A673 (cell line): ENCODE measurements around the gene MYMK. TPM values are rescaled to one million over a fixed set of nuclear protein-coding genes. Genes with fewer than 3 reads are reported as not detected.

Source experiments
- BruUV-seq: library from RNA; stranded (reverse); fragments of 400-500 nt; replicated peaks from 2 replicates; lab custom pipeline; 2021; lab: Mats Ljungman, UMichigan
- CTCF ChIA-PET: fragments of 300-600 bp; sonication (Branson Sonifier 250); formaldehyde crosslinking; loops from one replicate; lab custom pipeline; 2022; ENCODE audit warnings: antibody characterized with exemption; lab: Charles Lee
- POLR2A ChIA-PET: fragments of 300-600 bp; sonication (Branson Sonifier 250); formaldehyde crosslinking; loops from one replicate; lab custom pipeline; 2022; ENCODE audit warnings: antibody characterized with exemption; ENCODE audit not compliant: low non-redundant PET; lab: Charles Lee
- DNase-seq: peaks from one replicate; pipeline ENCODE4 v3.0.0-alpha.2; 2015; ENCODE audit warnings: low spot score
- H3K27ac ChIP-seq: fragments of 200-600 bp; sonication (generic); 2 replicates; pipeline ENCODE4 v1.5.1; 2016; ENCODE audit warnings: mixed run types, low read depth, mild to moderate bottlenecking, mixed read lengths, antibody characterized with exemption, low read length; ENCODE audit not compliant: poor library complexity, severe bottlenecking
- H3K27me3 ChIP-seq: fragments of 200-600 bp; sonication (generic); replicated peaks from 2 replicates; pipeline ENCODE4 v1.6.1; 2017; ENCODE audit warnings: mixed run types, low read depth, mild to moderate bottlenecking, mixed read lengths, antibody characterized with exemption, low read length; ENCODE audit not compliant: insufficient read depth, poor library complexity
- H3K36me3 ChIP-seq: fragments of 200-600 bp; sonication (generic); 2 replicates; pipeline ENCODE4 v1.6.1; 2016; ENCODE audit warnings: mixed run types, mild to moderate bottlenecking, mixed read lengths, antibody characterized with exemption, low read length; ENCODE audit not compliant: insufficient read depth, poor library complexity, severe bottlenecking
- H3K4me1 ChIP-seq: fragments of 200-600 bp; sonication (generic); 2 replicates; pipeline ENCODE4 v1.6.1; 2017; ENCODE audit warnings: mixed run types, mild to moderate bottlenecking, mixed read lengths, antibody characterized with exemption, low read length; ENCODE audit not compliant: insufficient read depth, poor library complexity, severe bottlenecking
- H3K4me3 ChIP-seq: fragments of 200-600 bp; sonication (generic); 2 replicates; pipeline ENCODE4 v1.5.1; 2016; ENCODE audit warnings: low read depth, mixed run types, mild to moderate bottlenecking, mixed read lengths, low read length; ENCODE audit not compliant: poor library complexity, severe bottlenecking
- H3K9me3 ChIP-seq: fragments of 200-600 bp; sonication (generic); 2 replicates; pipeline ENCODE4 v1.6.1; 2016; ENCODE audit warnings: mixed run types, low read depth, mild to moderate bottlenecking, mixed read lengths, antibody characterized with exemption, low read length; ENCODE audit not compliant: poor library complexity, severe bottlenecking
- EZH2 ChIP-seq: fragments of 200-600 bp; sonication (generic); IDR thresholded peaks from 2 replicates; pipeline ENCODE4 v1.6.1; 2017; ENCODE audit warnings: borderline replicate concordance, low read depth, mild to moderate bottlenecking, mixed read lengths, antibody characterized with exemption, low read length; ENCODE audit not compliant: poor library complexity, severe bottlenecking
- intact Hi-C: fragments of 100-400 bp; cut with micrococcal nuclease; formaldehyde crosslinking; loops from one replicate; pipeline ENCODE4 v1.10.0; 2022; ENCODE audit not compliant: unreplicated experiment
- total RNA-seq: library from RNA; stranded (reverse); gene quantifications from 2 replicates; pipeline ENCODE4 v1.2.3, GENCODE V29; 2021
- TF ChIP-seq, protein P1 (sequence below): fragments of 300-800, 200-600 bp; sonication (generic); conservative IDR thresholded peaks from 2 replicates; pipeline ENCODE4 v1.5.1; 2017; ENCODE audit warnings: low read depth, mild to moderate bottlenecking, antibody characterized with exemption, low read length, moderate library complexity, mixed read lengths

Gene MYMK
- total RNA-seq, 1 experiment from 2014 or later, result not detected

DNA sequence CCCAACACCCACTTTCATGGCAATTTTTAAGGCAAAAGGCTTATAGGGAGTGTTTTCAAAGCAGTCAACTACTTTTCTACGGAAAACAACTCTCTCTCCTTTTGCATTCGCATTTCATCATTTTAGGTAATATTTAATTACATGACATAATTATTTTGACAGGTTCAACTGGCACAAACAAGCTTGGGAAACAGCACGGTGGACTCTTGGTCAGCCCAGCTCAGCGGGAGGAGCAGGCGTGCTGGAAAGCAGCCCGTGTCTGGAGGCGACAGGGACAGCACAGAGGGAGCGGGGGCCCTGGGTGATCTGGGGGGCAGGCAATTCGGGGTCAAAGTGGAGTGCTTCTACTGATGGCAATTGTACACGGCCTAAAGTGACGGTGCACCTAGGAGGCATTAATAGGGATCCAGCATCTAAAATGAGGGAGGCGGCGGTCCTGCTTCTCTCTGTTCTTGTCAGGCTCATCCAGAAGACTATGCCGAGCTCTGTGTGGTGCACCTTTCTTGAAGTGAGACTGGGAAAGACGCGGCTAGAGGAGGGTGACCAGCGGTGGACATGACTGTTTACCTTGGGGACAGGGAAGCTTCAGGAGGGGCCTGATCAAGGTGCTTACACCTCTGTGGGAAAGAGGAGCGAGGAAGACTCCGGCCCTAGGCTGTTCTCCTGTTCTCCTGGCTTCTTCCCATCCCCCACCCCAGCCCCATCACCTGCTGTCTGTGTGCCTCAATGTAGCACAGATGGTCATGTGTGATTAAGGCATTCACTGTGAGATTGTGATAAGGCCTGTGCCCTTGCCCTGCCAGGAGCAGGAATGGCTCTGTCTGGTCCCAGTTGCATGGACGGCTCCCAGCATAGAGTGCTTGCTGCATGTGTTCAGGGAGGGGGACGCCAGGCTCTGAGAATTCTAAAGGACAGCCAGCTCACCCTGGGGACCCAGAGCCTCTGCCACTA lies 3.4 kb downstream of the MYMK start:
- peaks cover 6% of the 10 kb centered on the region for H3K4me1 ChIP-seq
- no peaks in the 10 kb centered on the region for H3K9me3 ChIP-seq
- DNase-seq, result no peak
- no peaks in the 10 kb centered on the region for H3K36me3 ChIP-seq
- no TSS peak for BruUV-seq
- ChIA-PET CTCF (interaction anchor here (0.6 kb wide), 1 partner anchor 22 kb away, joined by 3 read pairs; no protein-coding TSS in a partner anchor), POLR2A (no interaction called here)
- intact Hi-C loops, result no loop called here
- H3K27ac ChIP-seq, result no peak overlapping the region
- no peaks in the 10 kb centered on the region for H3K27me3 ChIP-seq
- H3K4me3 ChIP-seq, result no peak overlapping the region
- no peak for TF ChIP-seq EZH2
- TF ChIP-seq, protein P1, sequence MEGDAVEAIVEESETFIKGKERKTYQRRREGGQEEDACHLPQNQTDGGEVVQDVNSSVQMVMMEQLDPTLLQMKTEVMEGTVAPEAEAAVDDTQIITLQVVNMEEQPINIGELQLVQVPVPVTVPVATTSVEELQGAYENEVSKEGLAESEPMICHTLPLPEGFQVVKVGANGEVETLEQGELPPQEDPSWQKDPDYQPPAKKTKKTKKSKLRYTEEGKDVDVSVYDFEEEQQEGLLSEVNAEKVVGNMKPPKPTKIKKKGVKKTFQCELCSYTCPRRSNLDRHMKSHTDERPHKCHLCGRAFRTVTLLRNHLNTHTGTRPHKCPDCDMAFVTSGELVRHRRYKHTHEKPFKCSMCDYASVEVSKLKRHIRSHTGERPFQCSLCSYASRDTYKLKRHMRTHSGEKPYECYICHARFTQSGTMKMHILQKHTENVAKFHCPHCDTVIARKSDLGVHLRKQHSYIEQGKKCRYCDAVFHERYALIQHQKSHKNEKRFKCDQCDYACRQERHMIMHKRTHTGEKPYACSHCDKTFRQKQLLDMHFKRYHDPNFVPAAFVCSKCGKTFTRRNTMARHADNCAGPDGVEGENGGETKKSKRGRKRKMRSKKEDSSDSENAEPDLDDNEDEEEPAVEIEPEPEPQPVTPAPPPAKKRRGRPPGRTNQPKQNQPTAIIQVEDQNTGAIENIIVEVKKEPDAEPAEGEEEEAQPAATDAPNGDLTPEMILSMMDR, result no peak

DNA sequence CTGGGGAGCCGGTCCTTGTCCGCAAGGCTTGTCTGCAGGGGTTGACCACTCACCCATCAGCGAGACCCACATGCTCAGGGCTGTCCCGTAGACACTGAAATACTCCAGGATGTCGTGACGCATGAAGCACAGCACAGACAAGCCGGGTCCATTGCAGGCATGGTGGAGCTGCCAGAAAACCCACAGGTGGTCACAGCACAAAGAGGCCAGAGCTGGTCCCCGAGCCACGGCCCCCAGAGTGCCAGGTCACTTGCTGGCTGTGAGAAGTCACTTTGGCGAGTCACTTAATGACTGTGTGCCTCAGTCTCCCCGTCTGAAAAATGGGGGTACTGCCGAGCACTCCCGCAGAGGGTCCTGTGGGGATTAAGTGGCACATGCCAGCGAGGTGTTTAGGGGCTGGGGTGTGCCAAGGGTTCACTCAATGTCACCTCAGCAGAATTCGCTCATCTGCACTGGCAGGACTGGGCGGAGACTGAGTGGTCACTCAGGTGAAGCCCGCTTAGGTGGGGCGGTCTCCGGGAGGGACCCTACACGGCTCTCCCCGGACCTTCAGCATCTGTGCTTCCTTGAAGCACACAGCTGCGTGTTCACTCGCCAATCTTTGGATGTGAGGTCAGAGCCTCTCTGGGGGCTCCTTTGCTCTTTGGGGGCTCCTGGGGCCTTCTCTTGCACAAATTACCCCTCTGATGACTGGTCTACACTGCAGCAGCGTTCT lies 4.5 kb downstream of the MYMK start:
- BruUV-seq, result no TSS peak
- intact Hi-C loops, result no loop called here
- TF ChIP-seq, protein P1, result no peak
- TF ChIP-seq EZH2, result no peak
- ChIA-PET POLR2A (no interaction called here), CTCF (no interaction called here)
- Histone ChIP-seq H3K27ac (no peak overlapping the region), H3K4me3 (no peak overlapping the region), H3K36me3 (no peaks in the 10 kb centered on the region), H3K9me3 (no peaks in the 10 kb centered on the region), H3K4me1 (no peaks in the 10 kb centered on the region), H3K27me3 (no peaks in the 10 kb centered on the region)
- no peak for DNase-seq

DNA sequence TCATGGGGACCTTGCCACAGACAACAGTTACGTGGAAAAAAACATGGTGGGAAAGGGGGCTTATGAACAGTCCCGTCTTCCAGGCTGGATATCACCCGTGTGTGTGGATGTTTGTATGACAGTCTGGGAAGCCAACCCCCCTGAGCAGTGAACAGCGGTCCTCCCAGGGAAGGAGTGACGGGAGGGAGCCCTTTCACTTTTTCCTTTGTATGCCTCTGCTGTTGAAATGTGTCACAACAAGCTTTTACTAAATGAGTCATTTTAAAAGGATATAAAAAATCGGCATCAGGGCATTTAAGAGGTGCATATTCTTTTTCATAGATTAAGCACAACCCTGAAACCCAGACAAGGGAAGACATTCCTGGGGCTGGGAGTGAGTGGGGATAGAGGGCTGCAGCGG lies 5.1 kb downstream of the MYMK start:
- H3K27ac ChIP-seq, result no peak overlapping the region
- no peak for TF ChIP-seq EZH2
- TF ChIP-seq, protein P1, result no peak
- BruUV-seq, result no TSS peak
- H3K4me3 ChIP-seq, result no peak overlapping the region
- intact Hi-C loops, result no loop called here
- CTCF ChIA-PET, result no interaction called here
- no peak for DNase-seq
- no peaks in the 10 kb centered on the region for H3K4me1 ChIP-seq
- no peaks in the 10 kb centered on the region for H3K27me3 ChIP-seq
- H3K9me3 ChIP-seq, result no peaks in the 10 kb centered on the region
- POLR2A ChIA-PET, result no interaction called here
- no peaks in the 10 kb centered on the region for H3K36me3 ChIP-seq
